Superior temporal gyrus (tissue), 1 donor: Measurements from ENCODE around the gene APBA1.

ENCODE experiments used
- DNase-seq: peaks from one replicate; pipeline ENCODE4 v3.0.0-alpha.2; 2016; ENCODE audit errors: extremely low spot score

Gene APBA1

GRCh38 chr9:69671879-69672595, at the start of gene APBA1:
TSS of gene APBA1 (minus strand) at chr9:69672371.
- DNase-seq = peak; percentile 83

GRCh38 chr9:69719983-69720382, 47.8 kb upstream of the APBA1 start:
- DNase-seq = no peak

- DNase-seq = no peak
Measured at GRCh38 chr9:69719367-69719766, 47.2 kb upstream of the APBA1 start.

GRCh38 chr9:69718218-69718617, 46.0 kb upstream of the APBA1 start:
- DNase-seq = no peak

GRCh38 chr9:69715825-69716224, 43.7 kb upstream of the APBA1 start:
- DNase-seq = no peak

- DNase-seq = no peak
Measured at GRCh38 chr9:69715096-69715495, 42.9 kb upstream of the APBA1 start.

GRCh38 chr9:69697475-69697874, 25.3 kb upstream of the APBA1 start:
- no peak for DNase-seq

- no peak for DNase-seq
Measured at GRCh38 chr9:69696802-69697201, 24.6 kb upstream of the APBA1 start.

GRCh38 chr9:69689991-69690538, 17.9 kb upstream of the APBA1 start:
- no peak for DNase-seq

GRCh38 chr9:69683927-69684326, 11.8 kb upstream of the APBA1 start:
- no peak for DNase-seq

GRCh38 chr9:69678843-69679538, 6.8 kb upstream of the APBA1 start:
- no peak for DNase-seq

- DNase-seq = no peak
Measured at GRCh38 chr9:69677931-69678330, 5.8 kb upstream of the APBA1 start.

GRCh38 chr9:69675563-69675962, 3.4 kb upstream of the APBA1 start:
- no peak for DNase-seq

- DNase-seq = no peak
Measured at GRCh38 chr9:69674716-69675438, 2.7 kb upstream of the APBA1 start.

GRCh38 chr9:69674112-69674685, 2.0 kb upstream of the APBA1 start:
- no peak for DNase-seq

GRCh38 chr9:69673311-69673640, 1.1 kb upstream of the APBA1 start:
- DNase-seq = no peak

GRCh38 chr9:69672596-69673310, 582 bp upstream of the APBA1 start:
- peak; percentile 88 for DNase-seq

- DNase-seq = peak; percentile 74
Measured at GRCh38 chr9:69671311-69671878, 776 bp downstream of the APBA1 start.

- DNase-seq = no peak
Measured at GRCh38 chr9:69667306-69667705, 4.9 kb downstream of the APBA1 start.

GRCh38 chr9:69660304-69660703, 11.9 kb downstream of the APBA1 start:
- DNase-seq = no peak

- no peak for DNase-seq
Measured at GRCh38 chr9:69658987-69659675, 13.0 kb downstream of the APBA1 start.
